H1 (cell line): ENCODE measurements around the gene GNG11. TPM values are rescaled to one million over a fixed set of nuclear protein-coding genes. Genes with fewer than 3 reads are reported as not detected.

Source experiments
- CTCF ChIA-PET: fragments of 300-600 bp; sonication (Branson Sonifier 250); formaldehyde crosslinking; loops from one replicate; lab custom pipeline; 2021; ENCODE audit not compliant: partially characterized antibody; lab: Charles Lee
- POLR2A ChIA-PET: fragments of 300-600 bp; sonication (Branson Sonifier 250); formaldehyde crosslinking; loops from one replicate; lab custom pipeline; 2021; ENCODE audit warnings: inconsistent platforms; ENCODE audit not compliant: partially characterized antibody; lab: Charles Lee
- DNase-seq, 2 experiments: peaks; one replicate each; pipeline versions ENCODE4 v3.0.0 to v3.0.0-alpha.2; 2010 to 2022; ENCODE audit warnings: low spot score in 2 of 2, low read depth in 1 of 2, mixed read lengths in 1 of 2
- FAIRE-seq: peaks from 2 replicates; lab custom pipeline; 2011; peaks lifted over from hg19 to GRCh38; lab: Jason Lieb, UNC
- H2AFZ ChIP-seq: 2 replicates; pipeline ENCODE4 v1.8.1; 2012; ENCODE audit warnings: low read length, inconsistent platforms
- H2AK5ac ChIP-seq: 2 replicates; pipeline ENCODE4 v1.6.1; 2013; ENCODE audit warnings: low read depth, low read length
- H2BK120ac ChIP-seq: replicated peaks from 2 replicates; pipeline ENCODE3; 2013; ENCODE audit warnings: low read depth, low read length, inconsistent platforms
- H2BK12ac ChIP-seq: 2 replicates; pipeline ENCODE4 v1.6.1; 2013; ENCODE audit warnings: low read depth, low read length
- H2BK15ac ChIP-seq: 2 replicates; pipeline ENCODE4 v1.6.1; 2013; ENCODE audit warnings: low read length
- H2BK20ac ChIP-seq: 2 replicates; pipeline ENCODE4 v1.6.1; 2013; ENCODE audit warnings: low read length
- H2BK5ac ChIP-seq: 2 replicates; pipeline ENCODE4 v1.6.1; 2013; ENCODE audit warnings: low read depth, low read length
- H3K14ac ChIP-seq: 2 replicates; pipeline ENCODE4 v1.6.1; 2013; ENCODE audit warnings: inconsistent platforms; ENCODE audit not compliant: insufficient read length
- H3K18ac ChIP-seq: 2 replicates; pipeline ENCODE4 v1.6.1; 2013; ENCODE audit warnings: low read length; ENCODE audit errors: extremely low read depth
- H3K23ac ChIP-seq: 2 replicates; pipeline ENCODE4 v1.6.1; 2013; ENCODE audit warnings: inconsistent platforms; ENCODE audit not compliant: insufficient read length
- H3K23me2 ChIP-seq: 2 replicates; pipeline ENCODE4 v1.6.1; 2013; ENCODE audit warnings: low read depth, low read length
- H3K27ac ChIP-seq: 2 replicates; pipeline ENCODE4 v1.6.1; 2011; ENCODE audit warnings: low read depth, low read length, inconsistent platforms
- H3K27me3 ChIP-seq, 4 experiments: replicated peaks in 1 of 4; 1 replicate in 1 of 4; 2 replicates in 3 of 4; pipeline versions ENCODE4 v1.6.1 to v1.8.1; 2011 to 2013; ENCODE audit warnings: low read length in 3 of 4, mild to moderate bottlenecking in 3 of 4, inconsistent platforms in 2 of 4, mixed read lengths in 2 of 4, moderate library complexity in 1 of 4; ENCODE audit not compliant: control insufficient read depth in 3 of 4, insufficient read depth in 3 of 4; ENCODE audit errors: extremely low read depth in 1 of 4
- H3K36me3 ChIP-seq, 4 experiments: 2 replicates each; pipeline versions ENCODE4 v1.6.1 to v1.8.1; 2011 to 2013; ENCODE audit warnings: mild to moderate bottlenecking in 4 of 4, low read length in 3 of 4, moderate library complexity in 2 of 4, control low read depth in 1 of 4, inconsistent platforms in 1 of 4; ENCODE audit not compliant: insufficient read depth in 4 of 4, control insufficient read depth in 2 of 4
- H3K4ac ChIP-seq: replicated peaks from 2 replicates; pipeline ENCODE3; 2013; ENCODE audit warnings: low read length, low read depth, mixed read lengths, inconsistent platforms; ENCODE audit not compliant: insufficient read length
- H3K4me1 ChIP-seq, 4 experiments: replicated peaks in 1 of 4; 1 replicate in 1 of 4; 2 replicates in 3 of 4; pipeline versions ENCODE4 v1.6.1 to v1.8.1; 2011 to 2013; ENCODE audit warnings: low read length in 3 of 4, inconsistent platforms in 2 of 4, mixed read lengths in 1 of 4; ENCODE audit not compliant: insufficient read depth in 4 of 4, control insufficient read depth in 3 of 4
- H3K4me2 ChIP-seq, 2 experiments: 2 replicates each; pipeline versions ENCODE4 v1.6.1 to v1.8.1; 2011 to 2013; ENCODE audit warnings: low read depth in 2 of 2, low read length in 2 of 2, control low read depth in 1 of 2, inconsistent platforms in 1 of 2, mild to moderate bottlenecking in 1 of 2; ENCODE audit not compliant: insufficient read depth in 1 of 2
- H3K4me3 ChIP-seq, 4 experiments: fragments of 200-600, 300-600 bp in 1 of 4; sonication (generic), shearing (Covaris generic), sonication (Bioruptor Twin) in 1 of 4; 2 replicates each; pipeline versions ENCODE4 v1.5.1 to v1.8.1; 2011 to 2016; ENCODE audit warnings: low read length in 4 of 4, low read depth in 3 of 4, control low read depth in 2 of 4, inconsistent platforms in 2 of 4, mild to moderate bottlenecking in 2 of 4, mixed read lengths in 1 of 4, moderate library complexity in 1 of 4; ENCODE audit not compliant: insufficient read depth in 2 of 4; ENCODE audit errors: extremely low read depth in 1 of 4
- H3K56ac ChIP-seq: replicated peaks from 2 replicates; pipeline ENCODE3; 2013; ENCODE audit warnings: low read depth, mild to moderate bottlenecking, mixed read lengths, low read length, inconsistent platforms; ENCODE audit not compliant: insufficient read length
- H3K79me1 ChIP-seq: 2 replicates; pipeline ENCODE4 v1.6.1; 2013; ENCODE audit warnings: low read depth, low read length, control low read depth
- H3K79me2 ChIP-seq, 2 experiments: 2 replicates each; pipeline versions ENCODE4 v1.6.1 to v1.8.1; 2012 to 2013; ENCODE audit warnings: low read length in 2 of 2, mild to moderate bottlenecking in 2 of 2, inconsistent platforms in 1 of 2; ENCODE audit not compliant: insufficient read depth in 2 of 2, control insufficient read depth in 1 of 2
- H3K9ac ChIP-seq, 4 experiments: replicated peaks in 1 of 4; 1 replicate in 1 of 4; 2 replicates in 3 of 4; pipeline versions ENCODE4 v1.6.1 to v1.8.1; 2011 to 2013; ENCODE audit warnings: low read depth in 3 of 4, low read length in 3 of 4, control low read depth in 2 of 4, mild to moderate bottlenecking in 2 of 4, moderate library complexity in 2 of 4, inconsistent platforms in 1 of 4; ENCODE audit errors: extremely low read depth in 1 of 4
- H3K9me3 ChIP-seq, 2 experiments: 2 replicates each; pipeline versions ENCODE4 v1.6.1 to v1.8.1; 2012 to 2013; ENCODE audit warnings: mild to moderate bottlenecking in 2 of 2, moderate library complexity in 2 of 2, control low read depth in 1 of 2, inconsistent platforms in 1 of 2, low read depth in 1 of 2, low read length in 1 of 2, mixed read lengths in 1 of 2; ENCODE audit not compliant: insufficient read depth in 2 of 2
- H4K20me1 ChIP-seq, 2 experiments: replicated peaks in 1 of 2; 2 replicates each; pipeline versions ENCODE3 to v1.8.1; 2011 to 2013; ENCODE audit warnings: inconsistent platforms in 2 of 2, low read length in 2 of 2, mild to moderate bottlenecking in 1 of 2; ENCODE audit not compliant: insufficient read depth in 2 of 2, control insufficient read depth in 1 of 2
- H4K5ac ChIP-seq: 2 replicates; pipeline ENCODE4 v1.6.1; 2013; ENCODE audit warnings: low read length, low read depth, mixed read lengths, inconsistent platforms; ENCODE audit not compliant: insufficient read length
- H4K8ac ChIP-seq: 2 replicates; pipeline ENCODE4 v1.8.0; 2013; ENCODE audit warnings: mild to moderate bottlenecking, moderate library complexity, low read length, inconsistent platforms; ENCODE audit not compliant: insufficient read depth; ENCODE audit errors: extremely low read depth
- H4K91ac ChIP-seq: replicated peaks from 2 replicates; pipeline ENCODE3; 2013; ENCODE audit warnings: low read length, mixed read lengths, inconsistent platforms; ENCODE audit not compliant: insufficient read length
- ASH2L ChIP-seq: fragments of 200-600, 300-600 bp; sonication (generic); IDR thresholded peaks from one replicate; pipeline ENCODE4 v1.7.1; 2017; ENCODE audit warnings: low read length
- ATF3 ChIP-seq: IDR thresholded peaks from 2 replicates; pipeline ENCODE4 v1.6.1; 2011; ENCODE audit warnings: low read depth, mild to moderate bottlenecking, low read length; ENCODE audit not compliant: insufficient read depth
- EZH2 ChIP-seq: fragments of 200-600 bp; sonication (generic); IDR thresholded peaks from 2 replicates; pipeline ENCODE4 v1.7.1; 2012; ENCODE audit warnings: low read depth, mild to moderate bottlenecking, moderate library complexity, low read length, inconsistent platforms; ENCODE audit not compliant: severe bottlenecking
- GTF2F1 ChIP-seq: IDR thresholded peaks from 2 replicates; pipeline ENCODE4 v1.6.1; 2012; ENCODE audit warnings: low read depth, low read length, improper control_type of control experiment, borderline replicate concordance
- HDAC6 ChIP-seq: IDR thresholded peaks from one replicate; pipeline ENCODE4 v1.7.1; 2012; ENCODE audit warnings: low read depth, mild to moderate bottlenecking, inconsistent platforms, low read length, moderate library complexity
- KDM1A ChIP-seq: fragments of 200-600, 300-600 bp; sonication (generic); IDR thresholded peaks from 2 replicates; pipeline ENCODE4 v1.7.1; 2016; ENCODE audit warnings: mild to moderate bottlenecking, low read length, borderline replicate concordance
- KDM5A ChIP-seq: fragments of 200-600 bp; IDR thresholded peaks from 2 replicates; pipeline ENCODE4 v1.7.1; 2012; ENCODE audit warnings: mild to moderate bottlenecking, low read length, inconsistent platforms, mixed read lengths
- NANOG ChIP-seq: IDR thresholded peaks from 2 replicates; pipeline ENCODE4 v1.6.1; 2011; ENCODE audit warnings: low read length, low read depth, mild to moderate bottlenecking, inconsistent platforms; ENCODE audit not compliant: insufficient read depth, poor library complexity, severe bottlenecking
- RAD21 ChIP-seq, 2 experiments: IDR thresholded peaks in 1 of 2; conservative IDR thresholded peaks in 1 of 2; 2 replicates each; pipeline ENCODE4 v1.6.1; 2011; ENCODE audit warnings: low read depth in 2 of 2, low read length in 2 of 2, improper control_type of control experiment in 1 of 2, inconsistent platforms in 1 of 2, mild to moderate bottlenecking in 1 of 2, moderate library complexity in 1 of 2
- SIN3A ChIP-seq, 2 experiments: IDR thresholded peaks in 1 of 2; conservative IDR thresholded peaks in 1 of 2; 2 replicates each; pipeline ENCODE4 v1.6.1; 2011 to 2012; ENCODE audit warnings: low read length in 2 of 2, improper control_type of control experiment in 1 of 2, low read depth in 1 of 2, mild to moderate bottlenecking in 1 of 2
- SP4 ChIP-seq: IDR thresholded peaks from 2 replicates; pipeline ENCODE4 v1.6.1; 2012; ENCODE audit warnings: low read length, inconsistent platforms
- WGBS, 2 experiments: shearing (Covaris generic) in 1 of 2; methylation state at CpG; one replicate each; pipeline versions ENCODE4 v1.1.6 to v1.1.7; 2013 to 2015; ENCODE audit warnings: low lambda C conversion rate in 2 of 2, mixed read lengths in 2 of 2, inconsistent platforms in 1 of 2, low coverage in 1 of 2, missing lambda C conversion rate in 1 of 2; ENCODE audit not compliant: insufficient replicate concordance in 2 of 2, insufficient coverage in 1 of 2, insufficient read length in 1 of 2; ENCODE audit errors: extremely low coverage in 1 of 2, missing lambda C conversion rate in 1 of 2; 5-methylcytosine and 5-hydroxymethylcytosine counted together
- polyA plus RNA-seq, 7 experiments: library from polyadenylated mRNA; depleted of rRNA in 3 of 7; stranded (reverse) in 5 of 7; unstranded in 2 of 7; fragments of >200 nt in 5 of 7; fragments of 200-250 nt in 2 of 7; gene quantifications; 1 replicate in 5 of 7; 2 replicates in 1 of 7; 4 replicates in 1 of 7; pipeline versions ENCODE4 v1.2.1 to v1.2.3, GENCODE V29; 2011 to 2013; ENCODE audit warnings: missing spikeins in 2 of 7, mixed read lengths in 2 of 7
- total RNA-seq: library from RNA; stranded (reverse); fragmentation: NEBNext Ultra II Directional; extraction: Animal tissue kit (Norgen Biotek cat#: 25700); gene quantifications from 2 replicates; pipeline ENCODE4 v1.2.1, GENCODE V29; 2021

GNG11 gene
- total and polyA plus RNA-seq, 2 of the 8 experiments (the other 6 are each of a cell fraction or from before 2014, with no cell fraction given) = 0.38 to 1.3 TPM

GRCh38 chr7:93895859-93896600, 25.5 kb upstream of the GNG11 start:
- Histone ChIP-seq H4K5ac (no peak overlapping the region), H3K79me1 (no peaks in the 10 kb centered on the region), H4K91ac (no peak overlapping the region), H2BK5ac (no peak overlapping the region), H3K14ac (no peak overlapping the region), H3K4me1 (no peaks in the 10 kb centered on the region), H3K9me3 (no peaks in the 10 kb centered on the region), H2AFZ (no peak overlapping the region), H4K8ac (no peak overlapping the region), H4K20me1 (no peaks in the 10 kb centered on the region), H2BK15ac (no peak overlapping the region), H2BK120ac (no peak overlapping the region), H2AK5ac (no peak overlapping the region), H3K79me2 (no peaks in the 10 kb centered on the region), H3K4ac (no peak overlapping the region), H3K36me3 (no peaks in the 10 kb centered on the region), H3K27ac (no peak overlapping the region), H3K23ac (no peak overlapping the region), H2BK20ac (no peak overlapping the region), H3K4me3 (no peak overlapping the region), H2BK12ac (no peak overlapping the region), H3K4me2 (no peak overlapping the region), H3K27me3 (peaks cover 0 to 6% (median 0%) of the 10 kb centered on the region in 4 experiments; a peak in 3 of 7 replicates), H3K23me2 (no peaks in the 10 kb centered on the region), H3K9ac (no peak overlapping the region), H3K56ac (no peak overlapping the region), H3K18ac (no peak overlapping the region)
- POLR2A ChIA-PET = no interaction called here
- DNase-seq (no peak), FAIRE-seq (no peak)
- CTCF ChIA-PET = interaction anchor here (0.7 to 2.3 kb wide), 6 partner anchors 9 to 280 kb away, joined by 3 to 9 read pairs (median 4); partner anchors contain the start of genes GNG11 and GNGT1
- 83% methylated on average over 4 of the region's 4 CpGs; no CpG with 5 or more reads in 1 of the 2 experiments for WGBS, 2 experiments
- no peak for TF ChIP-seq NANOG
- TF ChIP-seq ASH2L = no peak
- no peak for TF ChIP-seq KDM1A
- TF ChIP-seq ATF3 = no peak
- TF ChIP-seq EZH2 = no peak
- no peak for TF ChIP-seq HDAC6
- no peak for TF ChIP-seq SP4
- no peak for TF ChIP-seq SIN3A (conservative IDR thresholded peaks at IDR 0.05 in 1 of 2, IDR thresholded peaks at IDR 0.05 in 1 of 2; ENCODE audit: low read depth in 1 of 2, low read length in 2 of 2)
- TF ChIP-seq KDM5A = no peak
- TF ChIP-seq GTF2F1 = no peak
- TF ChIP-seq RAD21 (IDR thresholded peaks at IDR 0.05 in 1 of 2, conservative IDR thresholded peaks at IDR 0.05 in 1 of 2; ENCODE audit: low read depth in 2 of 2, low read length in 2 of 2) = no peak
